GM21825 (cell line): ENCODE measurements around the gene FAM9B.

Experiments
- ATAC-seq: cut with Tn5 transposase; IDR thresholded peaks from one replicate; pipeline ENCODE4 v1.9.1; 2021; ENCODE audit warnings: mild to moderate bottlenecking, moderate library complexity; ENCODE audit not compliant: unreplicated experiment

FAM9B gene

DNA sequence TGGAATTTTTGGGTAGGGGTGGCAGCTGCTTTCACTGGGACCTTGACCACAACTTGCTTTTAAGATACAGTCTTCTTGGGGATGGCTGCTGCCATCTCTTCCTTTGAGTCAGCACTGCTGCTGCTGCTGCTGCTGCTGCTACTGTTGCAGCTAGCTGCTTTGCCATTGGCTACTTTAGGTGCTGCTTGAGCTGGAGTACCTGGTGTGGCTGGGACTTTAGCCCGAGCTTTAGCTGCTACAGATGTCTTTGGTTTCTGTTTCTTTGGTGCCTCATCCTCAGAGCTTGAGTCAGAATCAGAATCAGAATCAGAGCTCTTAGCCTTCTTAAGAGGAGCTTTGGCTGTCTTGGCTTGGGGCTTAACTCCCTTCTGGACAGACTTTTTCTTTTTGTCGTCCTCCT lies 52.2 kb downstream of the FAM9B start:
- no peak for ATAC-seq

DNA sequence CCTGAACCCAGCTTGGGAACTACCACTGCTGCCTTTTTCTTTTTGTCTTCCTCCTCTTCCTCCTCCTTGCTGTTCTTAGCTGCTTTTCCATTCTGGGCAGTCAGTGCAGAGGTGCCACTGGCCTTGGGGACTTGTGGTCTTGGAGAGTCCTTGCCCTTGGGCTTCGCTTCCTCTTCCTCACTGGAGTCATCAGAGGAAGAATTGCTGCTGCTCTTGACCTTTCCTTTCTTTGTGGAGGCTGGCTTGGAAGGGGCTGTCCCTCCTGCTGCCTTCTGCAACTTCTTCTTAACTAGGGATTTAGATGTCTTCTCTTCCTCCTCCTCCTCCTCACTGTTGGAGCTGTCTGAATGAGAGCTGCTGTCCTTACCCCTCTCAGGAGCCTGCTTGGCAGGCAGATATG lies 53.2 kb downstream of the FAM9B start:
- no peak for ATAC-seq
